K562 (cell line): ENCODE measurements around the gene CCN6. TPM values are rescaled to one million over a fixed set of nuclear protein-coding genes. Genes with fewer than 3 reads are reported as not detected.

Source experiments
- CREB1 ChIP-seq, 2 experiments: sonication (generic) in 1 of 2; formaldehyde crosslinking in 1 of 2; IDR thresholded peaks; 2 replicates each; pipeline versions ENCODE4 v1.6.1 to v1.8.0; 2012 to 2022; ENCODE audit warnings: inconsistent platforms in 1 of 2, mild to moderate bottlenecking in 1 of 2, missing genetic modification reagents in 1 of 2, moderate library complexity in 1 of 2
- CTCFL ChIP-seq: IDR thresholded peaks from 2 replicates; pipeline ENCODE4 v1.6.1; 2011; ENCODE audit warnings: borderline replicate concordance, low read depth, mild to moderate bottlenecking, moderate library complexity, low read length; ENCODE audit not compliant: insufficient read depth, poor library complexity, severe bottlenecking
- GATAD2A ChIP-seq: fragments of 450-650 bp; IDR thresholded peaks from 2 replicates; pipeline ENCODE4 v1.6.1; 2017
- IRF1 ChIP-seq: sonication (generic); formaldehyde crosslinking; IDR thresholded peaks from 2 replicates; pipeline ENCODE4 v1.8.0; 2022; ENCODE audit warnings: missing genetic modification reagents, mild to moderate bottlenecking, borderline replicate concordance
- LARP7 ChIP-seq: fragments of 450-650 bp; IDR thresholded peaks from 2 replicates; pipeline ENCODE4 v1.6.1; 2016
- MXI1 ChIP-seq: IDR thresholded peaks from 2 replicates; pipeline ENCODE4 v1.6.1; 2011; ENCODE audit warnings: low read depth, mild to moderate bottlenecking, improper control_type of control experiment, low read length
- NEUROD1 ChIP-seq: fragments of 150-350 bp; IDR thresholded peaks from 2 replicates; pipeline ENCODE4 v1.6.1; 2014; ENCODE audit warnings: borderline replicate concordance, low read length, low read depth; ENCODE audit not compliant: partially characterized antibody
- NFIX ChIP-seq: fragments of 250-450 bp; sonication (Bioruptor Pico); IDR thresholded peaks from 2 replicates; pipeline ENCODE4 v1.4.0; 2020; ENCODE audit warnings: low read depth, mild to moderate bottlenecking, moderate library complexity
- PHF8 ChIP-seq: fragments of 200-600 bp; sonication (generic); IDR thresholded peaks from 2 replicates; pipeline ENCODE4 v1.6.1; 2012; ENCODE audit warnings: mixed run types, mild to moderate bottlenecking, inconsistent platforms, low read length, moderate library complexity, borderline replicate concordance
- POLR2B ChIP-seq: fragments of 450-650 bp; IDR thresholded peaks from 2 replicates; pipeline ENCODE4 v1.6.1; 2018; ENCODE audit warnings: low read depth; ENCODE audit not compliant: partially characterized antibody
- RBFOX2 ChIP-seq: fragments of 200-400 bp; formaldehyde crosslinking; IDR thresholded peaks from 2 replicates; pipeline ENCODE4 v1.6.1; 2017; ENCODE audit warnings: low read depth, mild to moderate bottlenecking, low read length, moderate library complexity
- RBM22 ChIP-seq: fragments of 200-400 bp; formaldehyde crosslinking; IDR thresholded peaks from 2 replicates; pipeline ENCODE4 v1.6.1; 2018; ENCODE audit warnings: low read length, low read depth; ENCODE audit not compliant: poor library complexity, severe bottlenecking
- RFX1 ChIP-seq: fragments of 450-650 bp; IDR thresholded peaks from 2 replicates; pipeline ENCODE4 v1.6.1; 2016; ENCODE audit warnings: mild to moderate bottlenecking, moderate library complexity
- THAP12 ChIP-seq: fragments of 250-450 bp; sonication (Bioruptor Pico); IDR thresholded peaks from 2 replicates; pipeline ENCODE4 v1.9.0; 2021; ENCODE audit warnings: mild to moderate bottlenecking, inconsistent platforms
- UBTF ChIP-seq, 2 experiments: IDR thresholded peaks; 2 replicates each; pipeline ENCODE4 v1.6.1; 2012; ENCODE audit warnings: improper control_type of control experiment in 2 of 2, low read depth in 2 of 2, low read length in 2 of 2, borderline replicate concordance in 1 of 2
- USF1 ChIP-seq: sonication (generic); formaldehyde crosslinking; IDR thresholded peaks from 2 replicates; pipeline ENCODE4 v1.9.0; 2022; ENCODE audit warnings: mild to moderate bottlenecking, missing genetic modification reagents
- ZBTB7A ChIP-seq: IDR thresholded peaks from 2 replicates; pipeline ENCODE4 v1.6.1; 2011; ENCODE audit warnings: low read depth, mild to moderate bottlenecking, low read length, moderate library complexity, borderline replicate concordance; ENCODE audit not compliant: control insufficient read depth
- polyA plus RNA-seq, 8 experiments: library from polyadenylated mRNA; depleted of rRNA in 4 of 8; stranded (reverse) in 5 of 8; unstranded in 3 of 8; fragments of >200 nt; fragmentation: Nextera tagmentation in 2 of 8; fragmentation: Illumina TruSeq in 1 of 8; extraction: Ambion mirVana in 2 of 8; extraction: Trizol in 1 of 8; gene quantifications; 2 replicates each; pipeline versions ENCODE4 v1.2.1 to v1.2.3, GENCODE V29; 2011 to 2014; ENCODE audit warnings: inconsistent platforms in 1 of 8, missing spikeins in 1 of 8
- total RNA-seq, 7 experiments: library from RNA; depleted of rRNA in 6 of 7; stranded (reverse); fragments of >200 nt in 6 of 7; fragmentation: Illumina TruSeq in 2 of 7; extraction: Trizol in 2 of 7; gene quantifications; 2 replicates each; pipeline versions ENCODE4 v1.2.1 to v1.2.3, GENCODE V29; 2011 to 2021; ENCODE audit warnings: low replicate concordance in 1 of 7

Gene CCN6
- total and polyA plus RNA-seq, 9 of the 15 experiments (the other 6 are each of a cell fraction or from before 2014, with no cell fraction given): 0.04 to 0.62 (median 0.21) TPM; not detected in 2

GRCh38 chr6:112087136-112087911, 33.4 kb downstream of the CCN6 start, which contains the start of the genes FAM229B and TUBE1 (continued):
- TF ChIP-seq UBTF (IDR thresholded peaks at IDR 0.05; ENCODE audit: borderline replicate concordance in 1 of 2, low read depth in 2 of 2, low read length in 2 of 2) (peak in 1 of 2 experiments; percentile 20; a peak in 1 of 4 replicates), GATAD2A (0 out of 2 replicates have a peak, but pooled peaks have one; percentile 51), RFX1 (peak; percentile 97), NFIX (CRISPR knock-in tag) (no peak), PHF8 (peak; percentile 91), NEUROD1 (peak; percentile 51), USF1 (CRISPR knock-in tag) (0 out of 2 replicates have a peak, but pooled peaks have one; percentile 23), RBFOX2 (peak; percentile 94), THAP12 (CRISPR knock-in tag) (no peak), ZBTB7A (peak; percentile 74; the same call in 1 of the 2 replicates), LARP7 (no peak), RBM22 (peak; percentile 75), POLR2B (peak; percentile 88), IRF1 (no peak), MXI1 (peak; percentile 79), CTCFL (no peak), CREB1 (IDR thresholded peaks at IDR 0.05) (peak; percentile 55; the same call in 1 of the 2 replicates), CREB1 (CRISPR knock-in tag; IDR thresholded peaks at IDR 0.05) (peak; percentile 57; the same call in 1 of the 2 replicates)
- TF ChIP-seq, all 486 proteins: peak for 81
